Gastroesophageal sphincter (tissue), 3 donors: ENCODE results near the gene ENKD1.

Experiments
- EP300 ChIP-seq: sonication (generic); formaldehyde crosslinking; IDR thresholded peaks from one replicate; pipeline ENCODE4 v1.6.1; 2017; ENCODE audit warnings: antibody characterized with exemption, mild to moderate bottlenecking
- POLR2A ChIP-seq, 2 donors: fragments of 450-650 bp; IDR thresholded peaks; one replicate each; pipeline ENCODE4 v1.6.1; 2017; ENCODE audit warnings: antibody characterized with exemption in 2 of 2, mild to moderate bottlenecking in 2 of 2, moderate library complexity in 1 of 2
- TF ChIP-seq, protein P1 (sequence below), 4 experiments: fragments of 200-600 bp in 2 of 4; fragments of 450-650 bp in 2 of 4; sonication (generic) in 1 of 4; IDR thresholded peaks; one replicate each; pipeline ENCODE4 v1.5.1; 2017 to 2019; ENCODE audit warnings: antibody characterized with exemption in 4 of 4, mild to moderate bottlenecking in 2 of 4, moderate library complexity in 2 of 4

GRCh38 chr16:67661101-67661761 lies 5.3 kb downstream of the ENKD1 start:
- TF ChIP-seq, protein P1, sequence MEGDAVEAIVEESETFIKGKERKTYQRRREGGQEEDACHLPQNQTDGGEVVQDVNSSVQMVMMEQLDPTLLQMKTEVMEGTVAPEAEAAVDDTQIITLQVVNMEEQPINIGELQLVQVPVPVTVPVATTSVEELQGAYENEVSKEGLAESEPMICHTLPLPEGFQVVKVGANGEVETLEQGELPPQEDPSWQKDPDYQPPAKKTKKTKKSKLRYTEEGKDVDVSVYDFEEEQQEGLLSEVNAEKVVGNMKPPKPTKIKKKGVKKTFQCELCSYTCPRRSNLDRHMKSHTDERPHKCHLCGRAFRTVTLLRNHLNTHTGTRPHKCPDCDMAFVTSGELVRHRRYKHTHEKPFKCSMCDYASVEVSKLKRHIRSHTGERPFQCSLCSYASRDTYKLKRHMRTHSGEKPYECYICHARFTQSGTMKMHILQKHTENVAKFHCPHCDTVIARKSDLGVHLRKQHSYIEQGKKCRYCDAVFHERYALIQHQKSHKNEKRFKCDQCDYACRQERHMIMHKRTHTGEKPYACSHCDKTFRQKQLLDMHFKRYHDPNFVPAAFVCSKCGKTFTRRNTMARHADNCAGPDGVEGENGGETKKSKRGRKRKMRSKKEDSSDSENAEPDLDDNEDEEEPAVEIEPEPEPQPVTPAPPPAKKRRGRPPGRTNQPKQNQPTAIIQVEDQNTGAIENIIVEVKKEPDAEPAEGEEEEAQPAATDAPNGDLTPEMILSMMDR (IDR thresholded peaks at IDR 0.05): no peak
- TF ChIP-seq POLR2A (IDR thresholded peaks at IDR 0.05) (no peak), EP300 (no peak)
